B cell (primary cell): ENCODE measurements around the gene CREB3. TPM values are rescaled to one million over a fixed set of nuclear protein-coding genes. Genes with fewer than 3 reads are reported as not detected.

ENCODE experiments used
- ATAC-seq: fragments of 200-7000 bp; cut with Tn5 transposase; one replicate; pipeline ENCODE4 v1.10.0; 2021; ENCODE audit warnings: low read depth, mild to moderate bottlenecking, moderate number of reproducible peaks, moderate library complexity
- CTCF ChIA-PET: fragments of 350-600 bp; sonication (Branson Sonifier 250); formaldehyde crosslinking; loops from one replicate; lab custom pipeline; 2021; ENCODE audit warnings: antibody characterized with exemption, inconsistent platforms; lab: Charles Lee
- POLR2A ChIA-PET: fragments of 350-600 bp; sonication (Branson Sonifier 250); formaldehyde crosslinking; loops from one replicate; lab custom pipeline; 2021; ENCODE audit warnings: antibody characterized with exemption; lab: Charles Lee
- DNase-seq: peaks from one replicate; pipeline ENCODE4 v3.0.0; 2013
- H2AFZ ChIP-seq: 2 replicates; pipeline ENCODE4 v1.6.1; 2012; ENCODE audit warnings: mild to moderate bottlenecking, low read depth, low read length; ENCODE audit not compliant: insufficient read depth, poor library complexity, severe bottlenecking
- H3K27ac ChIP-seq, 2 donors: 1 replicate in 1 of 2; 2 replicates in 1 of 2; pipeline ENCODE4 v1.5.1; 2012 to 2013; ENCODE audit warnings: low read length in 2 of 2, mild to moderate bottlenecking in 2 of 2, moderate library complexity in 1 of 2
- H3K27me3 ChIP-seq, 4 experiments: fragments of 200-600 bp in 1 of 4; sonication (generic) in 1 of 4; replicated peaks in 1 of 4; 1 replicate in 2 of 4; 2 replicates in 2 of 4; pipeline versions ENCODE4 v1.6.1 to v1.7.0; 2013 to 2016; ENCODE audit warnings: low read length in 3 of 4, mild to moderate bottlenecking in 2 of 4, mixed read lengths in 1 of 4, moderate library complexity in 1 of 4; ENCODE audit not compliant: insufficient read depth in 4 of 4, control insufficient read depth in 3 of 4; ENCODE audit errors: control extremely low read depth in 1 of 4
- H3K36me3 ChIP-seq, 2 experiments: replicated peaks in 1 of 2; 1 replicate in 1 of 2; 2 replicates in 1 of 2; pipeline versions ENCODE4 v1.6.1 to v1.7.1; 2013; ENCODE audit warnings: low read length in 1 of 2; ENCODE audit not compliant: insufficient read depth in 2 of 2, control insufficient read depth in 1 of 2; ENCODE audit errors: control extremely low read depth in 1 of 2, extremely low read depth in 1 of 2
- H3K4me1 ChIP-seq, 2 donors: fragments of 200-600 bp in 1 of 2; sonication (generic) in 1 of 2; 1 replicate in 1 of 2; 2 replicates in 1 of 2; pipeline versions ENCODE4 v1.5.1 to v1.6.1; 2013 to 2017; ENCODE audit warnings: low read length in 2 of 2; ENCODE audit not compliant: control insufficient read depth in 2 of 2, insufficient read depth in 2 of 2
- H3K4me2 ChIP-seq: replicated peaks from 2 replicates; pipeline ENCODE3; 2012; ENCODE audit warnings: mild to moderate bottlenecking, low read depth, low read length; ENCODE audit not compliant: poor library complexity, severe bottlenecking
- H3K4me3 ChIP-seq, 5 experiments: fragments of 200-600 bp in 1 of 5; sonication (generic) in 1 of 5; 1 replicate in 3 of 5; 2 replicates in 2 of 5; pipeline versions ENCODE4 v1.5.1 to v1.7.0; 2011 to 2016; ENCODE audit warnings: low read length in 4 of 5, mild to moderate bottlenecking in 4 of 5, low read depth in 2 of 5, control low read depth in 1 of 5, moderate library complexity in 1 of 5; ENCODE audit not compliant: insufficient read depth in 1 of 5; ENCODE audit errors: control extremely low read depth in 1 of 5, extremely low read depth in 1 of 5
- H3K79me2 ChIP-seq: fragments of 200-600 bp; sonication (generic); one replicate; pipeline ENCODE4 v1.6.0; 2016; ENCODE audit warnings: low read length; ENCODE audit not compliant: control insufficient read depth, insufficient read depth
- H3K9ac ChIP-seq: fragments of 200-600 bp; sonication (generic); 2 replicates; pipeline ENCODE4 v1.6.1; 2017; ENCODE audit warnings: mild to moderate bottlenecking, low read length, moderate library complexity
- H3K9me3 ChIP-seq, 3 donors: one replicate each; pipeline versions ENCODE4 v1.6.1 to v1.7.1; 2013; ENCODE audit warnings: low read length in 2 of 3; ENCODE audit not compliant: control insufficient read depth in 2 of 3, insufficient read depth in 1 of 3; ENCODE audit errors: control extremely low read depth in 1 of 3
- H4K20me1 ChIP-seq: 2 replicates; pipeline ENCODE4 v1.6.0; 2012; ENCODE audit warnings: mild to moderate bottlenecking, low read length; ENCODE audit not compliant: insufficient read depth, control insufficient read depth, poor library complexity, severe bottlenecking
- H3K27ac Mint-ChIP-seq: one replicate; pipeline ENCODE4 v1.8.0; 2021; ENCODE audit warnings: mixed read lengths
- H3K27me3 Mint-ChIP-seq: one replicate; pipeline ENCODE4 v1.8.0; 2021; ENCODE audit warnings: mixed read lengths
- H3K4me1 Mint-ChIP-seq: one replicate; pipeline ENCODE4 v1.8.0; 2021; ENCODE audit warnings: mixed read lengths
- H3K4me3 Mint-ChIP-seq: one replicate; pipeline ENCODE4 v1.8.0; 2021; ENCODE audit warnings: mixed read lengths
- H3K9me3 Mint-ChIP-seq: one replicate; pipeline ENCODE4 v1.8.0; 2022; ENCODE audit warnings: mixed read lengths; ENCODE audit not compliant: insufficient read depth
- EZH2 ChIP-seq: IDR thresholded peaks from 2 replicates; pipeline ENCODE4 v1.6.1; 2012; ENCODE audit warnings: borderline replicate concordance, low read depth, mild to moderate bottlenecking, moderate library complexity, low read length; ENCODE audit not compliant: insufficient read depth, poor library complexity, severe bottlenecking
- WGBS: methylation state at CpG from one replicate; pipeline ENCODE4 v1.1.5; 2013; ENCODE audit warnings: missing lambda C conversion rate; ENCODE audit not compliant: insufficient coverage; 5-methylcytosine and 5-hydroxymethylcytosine counted together
- intact Hi-C: fragments of 100-400 bp; cut with micrococcal nuclease; formaldehyde crosslinking; loops from one replicate; pipeline ENCODE4 v1.10.0; 2022
- polyA plus RNA-seq: library from polyadenylated mRNA; depleted of rRNA; stranded (reverse); fragments of >200 nt; gene quantifications from 2 replicates; pipeline ENCODE4 v1.2.3, GENCODE V29; 2012
- total RNA-seq, 2 donors: library from RNA; stranded (reverse); fragments of 120-200 nt in 1 of 2; gene quantifications; 1 replicate in 1 of 2; 2 replicates in 1 of 2; pipeline versions ENCODE4 v1.2.3 to v1.2.4, GENCODE V29; 2013 to 2022
- TF ChIP-seq, protein P1 (sequence below): fragments of 200-600 bp; IDR thresholded peaks from one replicate; pipeline ENCODE4 v1.8.0; 2022; ENCODE audit warnings: antibody characterized with exemption, mild to moderate bottlenecking

The CREB3 gene
- total and polyA plus RNA-seq, 2 donors (not counting 1 experiment from before 2014, with no cell fraction given) = 12.3 to 20.7 TPM

DNA sequence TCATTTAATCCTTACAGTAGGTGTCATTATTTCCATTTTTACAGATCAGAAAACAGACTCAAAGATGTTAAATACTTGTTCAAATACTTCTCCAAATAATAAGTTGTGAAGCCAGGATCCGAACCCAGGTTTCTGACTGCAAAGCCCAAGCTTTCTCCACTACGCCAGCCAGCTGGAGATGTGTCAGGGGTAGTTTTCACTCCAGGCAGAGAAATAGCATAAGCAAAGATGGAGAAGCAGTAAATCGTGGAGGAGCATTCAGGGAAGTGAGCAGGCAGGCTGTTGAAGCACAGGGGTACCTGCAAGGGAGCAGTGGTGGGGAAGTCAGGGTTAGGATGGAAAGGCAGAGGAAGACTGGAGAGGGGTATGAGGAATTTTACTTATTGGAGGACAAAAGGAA is 3.4 kb upstream of the CREB3 start:
- Histone ChIP-seq H3K9ac (peak overlapping the region; percentile 84), H2AFZ (peak overlapping the region; percentile 25), H4K20me1 (peaks cover 57% of the 10 kb centered on the region), H3K4me2 (peak overlapping the region; percentile 89), H3K4me1 (peaks cover 63 to 67% of the 10 kb centered on the region in 2 donors), H3K27ac (peak overlapping the region in 1 of 2 donors; percentile 92), H3K36me3 (peaks cover 7 to 39% of the 10 kb centered on the region in 2 experiments), H3K9me3 (no peaks in the 10 kb centered on the region), H3K79me2 (peaks cover 80% of the 10 kb centered on the region), H3K27me3 (no peaks in the 10 kb centered on the region), H3K4me3 (peak overlapping the region in 2 of 5 experiments; percentile 3 to 44)
- DNase-seq (no peak), ATAC-seq (no peak)
- POLR2A ChIA-PET = interaction anchor here (4.4 kb wide), 1 partner anchor 11 kb away, joined by 21 read pairs; no protein-coding TSS in a partner anchor
- Mint-ChIP-seq H3K27me3 (no peaks in the 10 kb centered on the region), H3K9me3 (no peaks in the 10 kb centered on the region), H3K4me3 (no peak overlapping the region), H3K4me1 (peaks cover 13% of the 10 kb centered on the region), H3K27ac (no peak overlapping the region)
- intact Hi-C loops = loop anchor here (5.0 kb wide), 1 partner anchor 1272 kb away; the partner anchor contains the start of genes DNAI1 and FAM219A
- CTCF ChIA-PET = interaction anchor here (0.6 to 9.0 kb wide), 15 partner anchors 27 to 153 kb away, joined by 3 to 115 read pairs (median 5); partner anchors contain the start of genes CCDC107, RMRP, TESK1 and TPM2
- WGBS = 42% methylated on average over 1 of the region's 3 CpGs
- TF ChIP-seq EZH2 = no peak
- TF ChIP-seq, protein P1, sequence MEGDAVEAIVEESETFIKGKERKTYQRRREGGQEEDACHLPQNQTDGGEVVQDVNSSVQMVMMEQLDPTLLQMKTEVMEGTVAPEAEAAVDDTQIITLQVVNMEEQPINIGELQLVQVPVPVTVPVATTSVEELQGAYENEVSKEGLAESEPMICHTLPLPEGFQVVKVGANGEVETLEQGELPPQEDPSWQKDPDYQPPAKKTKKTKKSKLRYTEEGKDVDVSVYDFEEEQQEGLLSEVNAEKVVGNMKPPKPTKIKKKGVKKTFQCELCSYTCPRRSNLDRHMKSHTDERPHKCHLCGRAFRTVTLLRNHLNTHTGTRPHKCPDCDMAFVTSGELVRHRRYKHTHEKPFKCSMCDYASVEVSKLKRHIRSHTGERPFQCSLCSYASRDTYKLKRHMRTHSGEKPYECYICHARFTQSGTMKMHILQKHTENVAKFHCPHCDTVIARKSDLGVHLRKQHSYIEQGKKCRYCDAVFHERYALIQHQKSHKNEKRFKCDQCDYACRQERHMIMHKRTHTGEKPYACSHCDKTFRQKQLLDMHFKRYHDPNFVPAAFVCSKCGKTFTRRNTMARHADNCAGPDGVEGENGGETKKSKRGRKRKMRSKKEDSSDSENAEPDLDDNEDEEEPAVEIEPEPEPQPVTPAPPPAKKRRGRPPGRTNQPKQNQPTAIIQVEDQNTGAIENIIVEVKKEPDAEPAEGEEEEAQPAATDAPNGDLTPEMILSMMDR = no peak
